Vagina (tissue), 2 donors: Measurements from ENCODE around the gene FGF14. TPM values are rescaled to one million over a fixed set of nuclear protein-coding genes. Genes with fewer than 3 reads are reported as not detected.
"Not testable (repeated sequence)": the region's sequence is repeated elsewhere in the genome, so short reads cannot be mapped to it uniquely, and the experiment has no call there.

Source experiments
- DNase-seq, 2 donors: peaks; one replicate each; pipeline ENCODE4 v3.0.0-alpha.2; 2017; ENCODE audit errors: extremely low spot score in 2 of 2
- H3K27ac ChIP-seq: fragments of 200-600 bp; sonication (generic); one replicate; pipeline ENCODE4 v1.5.1; 2019
- H3K27me3 ChIP-seq: fragments of 200-600 bp; sonication (generic); one replicate; pipeline ENCODE4 v1.5.1; 2019
- H3K36me3 ChIP-seq, 2 donors: fragments of 200-600 bp; sonication (generic); one replicate each; pipeline ENCODE4 v1.5.1; 2017 to 2019
- H3K4me1 ChIP-seq: fragments of 200-600 bp; sonication (generic); one replicate; pipeline ENCODE4 v1.5.1; 2019
- H3K4me3 ChIP-seq, 2 donors: fragments of 200-600 bp; sonication (generic); 1 replicate in 1 of 2; 2 replicates in 1 of 2; pipeline ENCODE4 v1.5.1; 2016 to 2019
- H3K9me3 ChIP-seq: fragments of 200-600 bp; sonication (generic); one replicate; pipeline ENCODE4 v1.5.1; 2019
- POLR2A ChIP-seq, 2 donors: fragments of 450-650 bp; IDR thresholded peaks; one replicate each; pipeline ENCODE4 v1.6.1; 2017; ENCODE audit warnings: antibody characterized with exemption in 2 of 2, mild to moderate bottlenecking in 2 of 2, moderate library complexity in 2 of 2
- POLR2AphosphoS5 ChIP-seq, 2 donors: sonication (generic); formaldehyde crosslinking; IDR thresholded peaks; one replicate each; pipeline ENCODE4 v1.9.0; 2017; ENCODE audit warnings: antibody characterized with exemption in 2 of 2, mild to moderate bottlenecking in 2 of 2, low read depth in 1 of 2; ENCODE audit not compliant: insufficient read depth in 1 of 2
- intact Hi-C: fragments of 100-400 bp; cut with DNase I; formaldehyde crosslinking; loops from one replicate; pipeline ENCODE4 v1.15.1; 2023
- total RNA-seq: library from RNA; depleted of rRNA; stranded (reverse); fragments of >200 nt; gene quantifications from one replicate; pipeline ENCODE4 v1.2.3, GENCODE V29; 2016
- TF ChIP-seq, protein P1 (sequence below), 3 experiments: fragments of 450-650 bp in 2 of 3; fragments of 200-600 bp in 1 of 3; sonication (generic) in 1 of 3; IDR thresholded peaks; one replicate each; pipeline ENCODE4 v1.5.1; 2017 to 2019; ENCODE audit warnings: antibody characterized with exemption in 3 of 3, mild to moderate bottlenecking in 2 of 3, moderate library complexity in 2 of 3

Gene FGF14
- total RNA-seq, 1 donor from 2014 or later: 3.4 TPM

DNA sequence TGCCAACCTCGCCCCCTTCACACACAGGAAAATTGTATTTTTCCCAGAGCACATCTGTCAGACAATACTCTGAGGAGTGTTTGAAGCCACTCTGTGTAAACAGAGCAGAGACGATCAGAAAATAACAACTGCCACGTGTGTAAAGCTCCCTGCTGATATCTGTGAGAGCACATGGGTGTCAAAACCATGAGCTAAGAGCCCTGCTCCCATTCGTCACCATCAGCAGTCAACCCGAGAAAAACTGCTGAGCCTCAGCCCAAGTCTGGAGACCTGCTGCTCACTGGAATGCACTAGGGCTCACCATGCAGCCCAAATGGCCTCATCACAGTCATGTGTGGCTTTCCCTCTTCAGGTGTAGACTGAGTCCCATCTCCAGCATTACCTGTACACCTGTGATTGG, 304.1 kb downstream of the FGF14 start:
- H3K36me3 ChIP-seq: no peaks in the 10 kb centered on the region
- no peak overlapping the region for H3K4me3 ChIP-seq
- H3K27ac ChIP-seq: no peak overlapping the region
- no peak for TF ChIP-seq POLR2A (IDR thresholded peaks at IDR 0.05)
- TF ChIP-seq POLR2AphosphoS5 (IDR thresholded peaks at IDR 0.05; ENCODE audit: insufficient read depth in 1 of 2, low read depth in 1 of 2): no peak
- TF ChIP-seq, protein P1, sequence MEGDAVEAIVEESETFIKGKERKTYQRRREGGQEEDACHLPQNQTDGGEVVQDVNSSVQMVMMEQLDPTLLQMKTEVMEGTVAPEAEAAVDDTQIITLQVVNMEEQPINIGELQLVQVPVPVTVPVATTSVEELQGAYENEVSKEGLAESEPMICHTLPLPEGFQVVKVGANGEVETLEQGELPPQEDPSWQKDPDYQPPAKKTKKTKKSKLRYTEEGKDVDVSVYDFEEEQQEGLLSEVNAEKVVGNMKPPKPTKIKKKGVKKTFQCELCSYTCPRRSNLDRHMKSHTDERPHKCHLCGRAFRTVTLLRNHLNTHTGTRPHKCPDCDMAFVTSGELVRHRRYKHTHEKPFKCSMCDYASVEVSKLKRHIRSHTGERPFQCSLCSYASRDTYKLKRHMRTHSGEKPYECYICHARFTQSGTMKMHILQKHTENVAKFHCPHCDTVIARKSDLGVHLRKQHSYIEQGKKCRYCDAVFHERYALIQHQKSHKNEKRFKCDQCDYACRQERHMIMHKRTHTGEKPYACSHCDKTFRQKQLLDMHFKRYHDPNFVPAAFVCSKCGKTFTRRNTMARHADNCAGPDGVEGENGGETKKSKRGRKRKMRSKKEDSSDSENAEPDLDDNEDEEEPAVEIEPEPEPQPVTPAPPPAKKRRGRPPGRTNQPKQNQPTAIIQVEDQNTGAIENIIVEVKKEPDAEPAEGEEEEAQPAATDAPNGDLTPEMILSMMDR (IDR thresholded peaks at IDR 0.05): no peak
- intact Hi-C loops: no loop called here
- DNase-seq: no peak
- no peaks in the 10 kb centered on the region for H3K27me3 ChIP-seq
- no peaks in the 10 kb centered on the region for H3K9me3 ChIP-seq
- H3K4me1 ChIP-seq: no peaks in the 10 kb centered on the region

GRCh38 chr13:102093288-102093687, 308.6 kb downstream of the FGF14 start:
- H3K36me3 ChIP-seq, H3K27ac ChIP-seq, H3K9me3 ChIP-seq, H3K4me3 ChIP-seq, DNase-seq, H3K4me1 ChIP-seq, H3K27me3 ChIP-seq, intact Hi-C loops: not testable (repeated sequence)

GRCh38 chr13:102091231-102091630, 310.6 kb downstream of the FGF14 start:
- Histone ChIP-seq H3K9me3 (no peaks in the 10 kb centered on the region), H3K4me3 (no peak overlapping the region), H3K27me3 (no peaks in the 10 kb centered on the region), H3K27ac (no peak overlapping the region), H3K36me3 (no peaks in the 10 kb centered on the region), H3K4me1 (no peaks in the 10 kb centered on the region)
- TF ChIP-seq, protein P1 (IDR thresholded peaks at IDR 0.05): no peak
- TF ChIP-seq POLR2A (IDR thresholded peaks at IDR 0.05) (no peak), POLR2AphosphoS5 (IDR thresholded peaks at IDR 0.05; ENCODE audit: insufficient read depth in 1 of 2, low read depth in 1 of 2) (no peak)
- intact Hi-C loops: no loop called here
- DNase-seq: no peak

DNA sequence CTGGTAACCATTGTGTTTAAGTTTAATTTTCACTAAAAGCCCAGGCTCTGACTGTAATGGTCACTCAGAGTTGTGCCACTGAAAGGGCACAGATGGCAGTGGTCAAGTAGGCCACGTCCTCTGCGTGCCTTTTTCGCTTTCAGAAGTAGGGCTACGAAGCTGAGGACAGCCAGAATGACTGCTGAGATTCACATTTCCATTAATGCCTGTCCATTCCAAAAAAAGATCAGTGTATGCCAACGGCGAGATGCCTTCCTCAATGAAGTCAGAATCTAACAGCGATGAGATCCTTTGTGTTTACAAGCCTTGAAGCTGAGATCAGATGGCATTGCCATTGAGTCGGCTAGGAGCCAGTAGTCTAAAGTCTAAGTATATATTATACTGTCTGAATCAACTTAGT, 311.3 kb downstream of the FGF14 start:
- Histone ChIP-seq H3K4me1 (no peaks in the 10 kb centered on the region), H3K9me3 (no peaks in the 10 kb centered on the region), H3K36me3 (no peaks in the 10 kb centered on the region), H3K4me3 (no peak overlapping the region), H3K27ac (no peak overlapping the region), H3K27me3 (no peaks in the 10 kb centered on the region)
- DNase-seq: no peak
- TF ChIP-seq POLR2AphosphoS5 (IDR thresholded peaks at IDR 0.05; ENCODE audit: insufficient read depth in 1 of 2, low read depth in 1 of 2): no peak
- TF ChIP-seq POLR2A (IDR thresholded peaks at IDR 0.05): no peak
- TF ChIP-seq, protein P1 (IDR thresholded peaks at IDR 0.05): no peak
- intact Hi-C loops: no loop called here

DNA sequence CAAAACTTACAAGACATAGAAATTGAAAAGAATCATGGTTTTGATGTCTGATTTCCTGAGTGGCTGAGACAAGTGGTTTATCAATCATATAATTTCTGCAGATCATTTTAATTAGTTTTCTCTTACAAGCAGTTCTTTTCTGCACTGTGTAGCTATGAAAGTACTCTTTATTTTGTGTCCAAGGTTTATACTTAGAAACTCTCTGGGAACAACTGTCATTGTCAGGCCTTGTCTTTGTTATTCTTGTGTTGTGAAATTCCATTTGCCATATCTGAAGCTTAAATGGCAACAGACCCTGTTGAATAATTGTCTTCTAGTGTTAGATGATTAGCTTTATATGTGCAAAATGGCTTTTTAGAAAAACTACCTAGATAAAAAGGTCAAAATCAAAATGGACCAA, 312.1 kb downstream of the FGF14 start:
- no peak for TF ChIP-seq POLR2A (IDR thresholded peaks at IDR 0.05)
- no peak for TF ChIP-seq POLR2AphosphoS5 (IDR thresholded peaks at IDR 0.05; ENCODE audit: insufficient read depth in 1 of 2, low read depth in 1 of 2)
- TF ChIP-seq, protein P1 (IDR thresholded peaks at IDR 0.05): no peak
- no peak overlapping the region for H3K4me3 ChIP-seq
- no peak overlapping the region for H3K27ac ChIP-seq
- H3K4me1 ChIP-seq: no peaks in the 10 kb centered on the region
- intact Hi-C loops: no loop called here
- H3K9me3 ChIP-seq: no peaks in the 10 kb centered on the region
- H3K36me3 ChIP-seq: no peaks in the 10 kb centered on the region
- H3K27me3 ChIP-seq: no peaks in the 10 kb centered on the region
- DNase-seq: no peak

DNA sequence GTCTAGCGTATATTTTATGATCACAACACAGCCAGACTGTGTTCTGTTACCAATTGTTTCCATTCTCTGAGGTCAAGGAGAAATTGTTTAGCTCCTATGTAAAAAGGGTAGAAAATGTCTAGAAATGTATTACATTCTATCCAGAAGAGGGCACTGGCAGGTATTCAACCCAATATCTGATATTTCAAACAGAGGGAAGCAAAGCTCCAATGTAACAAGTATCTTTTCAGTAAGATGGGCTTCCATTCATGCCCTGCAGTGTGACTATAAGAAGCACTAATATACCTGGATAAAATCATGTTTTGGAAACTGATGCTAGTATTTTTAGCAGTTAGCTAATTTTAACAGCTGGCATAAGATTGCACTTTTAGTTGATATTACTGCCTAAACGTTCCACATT, 312.7 kb downstream of the FGF14 start:
- H3K9me3 ChIP-seq: no peaks in the 10 kb centered on the region
- intact Hi-C loops: no loop called here
- H3K36me3 ChIP-seq: no peaks in the 10 kb centered on the region
- no peak for TF ChIP-seq POLR2A (IDR thresholded peaks at IDR 0.05)
- no peak for TF ChIP-seq POLR2AphosphoS5 (IDR thresholded peaks at IDR 0.05; ENCODE audit: insufficient read depth in 1 of 2, low read depth in 1 of 2)
- TF ChIP-seq, protein P1 (IDR thresholded peaks at IDR 0.05): no peak
- H3K27me3 ChIP-seq: no peaks in the 10 kb centered on the region
- H3K4me1 ChIP-seq: no peaks in the 10 kb centered on the region
- DNase-seq: no peak
- H3K4me3 ChIP-seq: no peak overlapping the region
- H3K27ac ChIP-seq: no peak overlapping the region
